ENCODE measurements around the gene SLIT1.

SLIT1 gene

GRCh38 chr10:97124211-97124610 is 61.5 kb downstream of the SLIT1 start:
- TF ChIP-seq JUND (IDR thresholded peaks at IDR 0.05; ENCODE audit: low read depth) = no peak
- in situ Hi-C loops (cut with HindIII; ENCODE audit: low pct_unique_long_range_greater_than_20kb, low sequenced_read_pairs) = no loop called here
- DNase-seq (ENCODE audit: low read depth in 1 of 2, low spot score in 1 of 2) = no peak

- DNase-seq (ENCODE audit: low read depth in 1 of 2, low spot score in 1 of 2) = no peak
- in situ Hi-C loops (cut with HindIII; ENCODE audit: low pct_unique_long_range_greater_than_20kb, low sequenced_read_pairs) = no loop called here
Observed at GRCh38 chr10:97123765-97124164, 62.0 kb downstream of the SLIT1 start.

GRCh38 chr10:97121041-97121440 is 64.7 kb downstream of the SLIT1 start:
- DNase-seq (ENCODE audit: low read depth in 1 of 2, low spot score in 1 of 2) = no peak
- in situ Hi-C loops (cut with HindIII; ENCODE audit: low pct_unique_long_range_greater_than_20kb, low sequenced_read_pairs) = no loop called here
- no peak for TF ChIP-seq JUND (IDR thresholded peaks at IDR 0.05; ENCODE audit: low read depth)

More at GRCh38 chr10:97123765-97124164, 62.0 kb downstream of the SLIT1 start:
- TF ChIP-seq JUND (IDR thresholded peaks at IDR 0.05; ENCODE audit: low read depth) = no peak

- in situ Hi-C loops (cut with HindIII; ENCODE audit: low pct_unique_long_range_greater_than_20kb, low sequenced_read_pairs) = no loop called here
- DNase-seq (ENCODE audit: low read depth in 1 of 2, low spot score in 1 of 2) = no peak
- TF ChIP-seq JUND (IDR thresholded peaks at IDR 0.05; ENCODE audit: low read depth) = no peak
Observed at GRCh38 chr10:97120370-97120769, 65.4 kb downstream of the SLIT1 start.

GRCh38 chr10:97119058-97119745 is 66.6 kb downstream of the SLIT1 start:
- in situ Hi-C loops (cut with HindIII; ENCODE audit: low pct_unique_long_range_greater_than_20kb, low sequenced_read_pairs) = no loop called here
- DNase-seq (ENCODE audit: low read depth in 1 of 2, low spot score in 1 of 2) = no peak
- TF ChIP-seq JUND (IDR thresholded peaks at IDR 0.05; ENCODE audit: low read depth) = no peak

- in situ Hi-C loops (cut with HindIII; ENCODE audit: low pct_unique_long_range_greater_than_20kb, low sequenced_read_pairs) = no loop called here
- TF ChIP-seq JUND (IDR thresholded peaks at IDR 0.05; ENCODE audit: low read depth) = no peak
- DNase-seq (ENCODE audit: low read depth in 1 of 2, low spot score in 1 of 2) = peak in 1 of 2 experiments; percentile 66
Observed at GRCh38 chr10:97117372-97117771, 68.4 kb downstream of the SLIT1 start.

GRCh38 chr10:97116462-97117162 is 69.1 kb downstream of the SLIT1 start:
- TF ChIP-seq JUND (IDR thresholded peaks at IDR 0.05; ENCODE audit: low read depth) = no peak
- in situ Hi-C loops (cut with HindIII; ENCODE audit: low pct_unique_long_range_greater_than_20kb, low sequenced_read_pairs) = no loop called here
- DNase-seq (ENCODE audit: low read depth in 1 of 2, low spot score in 1 of 2) = no peak

GRCh38 chr10:97115846-97116245 is 69.9 kb downstream of the SLIT1 start:
- no peak for DNase-seq (ENCODE audit: low read depth in 1 of 2, low spot score in 1 of 2)
- in situ Hi-C loops (cut with HindIII; ENCODE audit: low pct_unique_long_range_greater_than_20kb, low sequenced_read_pairs) = no loop called here
- no peak for TF ChIP-seq JUND (IDR thresholded peaks at IDR 0.05; ENCODE audit: low read depth)

- no peak for DNase-seq (ENCODE audit: low read depth in 1 of 2, low spot score in 1 of 2)
- no peak for TF ChIP-seq JUND (IDR thresholded peaks at IDR 0.05; ENCODE audit: low read depth)
- in situ Hi-C loops (cut with HindIII; ENCODE audit: low pct_unique_long_range_greater_than_20kb, low sequenced_read_pairs) = no loop called here
Observed at GRCh38 chr10:97111615-97112014, 74.1 kb downstream of the SLIT1 start.

- in situ Hi-C loops (cut with HindIII; ENCODE audit: low pct_unique_long_range_greater_than_20kb, low sequenced_read_pairs) = no loop called here
- TF ChIP-seq JUND (IDR thresholded peaks at IDR 0.05; ENCODE audit: low read depth) = no peak
- DNase-seq (ENCODE audit: low read depth in 1 of 2, low spot score in 1 of 2) = no peak
Observed at GRCh38 chr10:97109547-97109946, 76.2 kb downstream of the SLIT1 start.

- no peak for DNase-seq (ENCODE audit: low read depth in 1 of 2, low spot score in 1 of 2)
- in situ Hi-C loops (cut with HindIII; ENCODE audit: low pct_unique_long_range_greater_than_20kb, low sequenced_read_pairs) = no loop called here
- no peak for TF ChIP-seq JUND (IDR thresholded peaks at IDR 0.05; ENCODE audit: low read depth)
Observed at GRCh38 chr10:97107551-97107950, 78.2 kb downstream of the SLIT1 start.

- no peak for TF ChIP-seq JUND (IDR thresholded peaks at IDR 0.05; ENCODE audit: low read depth)
- in situ Hi-C loops (cut with HindIII; ENCODE audit: low pct_unique_long_range_greater_than_20kb, low sequenced_read_pairs) = no loop called here
- DNase-seq (ENCODE audit: low read depth in 1 of 2, low spot score in 1 of 2) = no peak
Observed at GRCh38 chr10:97106207-97106606, 79.6 kb downstream of the SLIT1 start.

- TF ChIP-seq JUND (IDR thresholded peaks at IDR 0.05; ENCODE audit: low read depth) = no peak
- in situ Hi-C loops (cut with HindIII; ENCODE audit: low pct_unique_long_range_greater_than_20kb, low sequenced_read_pairs) = no loop called here
- DNase-seq (ENCODE audit: low read depth in 1 of 2, low spot score in 1 of 2) = no peak
Observed at GRCh38 chr10:97105303-97105702, 80.5 kb downstream of the SLIT1 start.

Measured in T47D (cell line).